SU-DHL-6 (cell line): Measurements from ENCODE around the gene SERPINA1.
"Not testable (repeated sequence)": the region's sequence is repeated elsewhere in the genome, so short reads cannot be mapped to it uniquely, and the experiment has no call there.

Source experiments
- H2AFZ ChIP-seq: fragments of 200-600 bp; sonication (generic); 2 replicates; pipeline ENCODE4 v1.6.1; 2014; ENCODE audit warnings: low read depth, mild to moderate bottlenecking, moderate library complexity, mixed read lengths, antibody characterized with exemption, low read length; ENCODE audit not compliant: severe bottlenecking
- H3F3A ChIP-seq: fragments of 200-600 bp; shearing (Covaris generic); 2 replicates; pipeline ENCODE4 v1.6.0; 2016; ENCODE audit warnings: antibody characterized with exemption, mild to moderate bottlenecking; ENCODE audit not compliant: insufficient read depth
- H3K27ac ChIP-seq: fragments of 200-600 bp; sonication (generic); 2 replicates; pipeline ENCODE4 v1.5.1; 2016; ENCODE audit warnings: low read depth, mild to moderate bottlenecking, low read length, moderate library complexity, mixed read lengths
- H3K27me3 ChIP-seq: fragments of 200-600 bp; sonication (generic), shearing (Covaris generic); 2 replicates; pipeline ENCODE4 v1.6.0; 2014; ENCODE audit warnings: mild to moderate bottlenecking, low read length
- H3K36me3 ChIP-seq: fragments of 200-600 bp; sonication (generic); 2 replicates; pipeline ENCODE4 v1.6.1; 2014; ENCODE audit warnings: mild to moderate bottlenecking, low read length, mixed read lengths
- H3K4me2 ChIP-seq: fragments of 300-600, 200-600 bp; shearing (Covaris generic), sonication (generic); 2 replicates; pipeline ENCODE4 v1.6.0; 2014; ENCODE audit warnings: low read length, low read depth, mild to moderate bottlenecking; ENCODE audit not compliant: poor library complexity, severe bottlenecking
- H3K4me3 ChIP-seq: fragments of 200-600 bp; sonication (generic); 2 replicates; pipeline ENCODE4 v1.5.1; 2014; ENCODE audit warnings: antibody characterized with exemption, low read length, mild to moderate bottlenecking, mixed read lengths; ENCODE audit not compliant: insufficient read depth, poor library complexity, severe bottlenecking
- H3K79me2 ChIP-seq: fragments of 200-600 bp; sonication (generic); 2 replicates; pipeline ENCODE4 v1.6.1; 2014; ENCODE audit warnings: mild to moderate bottlenecking, low read length, moderate library complexity; ENCODE audit not compliant: insufficient read depth
- H3K9ac ChIP-seq: fragments of 200-600 bp; sonication (generic); 2 replicates; pipeline ENCODE4 v1.7.0; 2014; ENCODE audit warnings: mild to moderate bottlenecking, low read length
- H3K9me2 ChIP-seq: fragments of 200-600 bp; sonication (generic); replicated peaks from 2 replicates; pipeline ENCODE4 v1.6.1; 2014; ENCODE audit warnings: low read length; ENCODE audit not compliant: insufficient read depth
- H3K9me3 ChIP-seq: fragments of 200-600 bp; sonication (generic); 2 replicates; pipeline ENCODE4 v1.6.1; 2014; ENCODE audit warnings: low read length, mixed read lengths; ENCODE audit not compliant: insufficient read depth
- H4K20me1 ChIP-seq: fragments of 200-600 bp; sonication (generic); 2 replicates; pipeline ENCODE4 v1.6.1; 2014; ENCODE audit warnings: low read depth, mild to moderate bottlenecking, antibody characterized with exemption, low read length, moderate library complexity, mixed read lengths
- CTCF ChIP-seq: fragments of 200-600 bp; sonication (generic); IDR thresholded peaks from one replicate; pipeline ENCODE4 v1.5.1; 2017; ENCODE audit warnings: antibody characterized with exemption, mild to moderate bottlenecking, low read length, moderate library complexity; ENCODE audit not compliant: insufficient read depth, poor library complexity, severe bottlenecking
- EZH2phosphoT487 ChIP-seq: fragments of 200-600 bp; sonication (generic), shearing (Covaris generic); conservative IDR thresholded peaks from 2 replicates; pipeline ENCODE4 v1.6.1; 2018; ENCODE audit warnings: mild to moderate bottlenecking, antibody characterized with exemption, low read length, moderate library complexity, mixed read lengths

The SERPINA1 gene

GRCh38 chr14:94373708-94374107 is 14.7 kb downstream of the SERPINA1 start:
- Histone ChIP-seq H3K4me2 (no peak overlapping the region), H3K9me3 (no peaks in the 10 kb centered on the region), H3K9me2 (no peaks in the 10 kb centered on the region), H3K79me2 (no peaks in the 10 kb centered on the region), H3K27me3 (no peaks in the 10 kb centered on the region), H3K27ac (no peak overlapping the region), H3K4me3 (no peak overlapping the region), H3K9ac (no peak overlapping the region), H2AFZ (no peak overlapping the region), H4K20me1 (no peaks in the 10 kb centered on the region), H3K36me3 (no peaks in the 10 kb centered on the region), H3F3A (no peaks in the 10 kb centered on the region)
- no peak for TF ChIP-seq EZH2phosphoT487
- TF ChIP-seq CTCF = no peak

GRCh38 chr14:94372021-94372605 is 16.3 kb downstream of the SERPINA1 start:
- no peak overlapping the region for H3K9ac ChIP-seq
- no peak overlapping the region for H3K4me2 ChIP-seq
- H3K36me3 ChIP-seq = no peaks in the 10 kb centered on the region
- no peaks in the 10 kb centered on the region for H3K79me2 ChIP-seq
- no peak overlapping the region for H3K27ac ChIP-seq
- TF ChIP-seq EZH2phosphoT487 (no peak), CTCF (peak; percentile 50)
- H4K20me1 ChIP-seq = no peaks in the 10 kb centered on the region
- H3K9me2 ChIP-seq = no peaks in the 10 kb centered on the region
- no peak overlapping the region for H3K4me3 ChIP-seq
- H3K9me3 ChIP-seq = no peaks in the 10 kb centered on the region
- no peak overlapping the region for H2AFZ ChIP-seq
- H3K27me3 ChIP-seq = no peaks in the 10 kb centered on the region
- no peaks in the 10 kb centered on the region for H3F3A ChIP-seq

GRCh38 chr14:94370524-94370910 is 17.9 kb downstream of the SERPINA1 start:
- Histone ChIP-seq H3K9me2 (no peaks in the 10 kb centered on the region), H3K9ac (no peak overlapping the region), H2AFZ (no peak overlapping the region), H3K27me3 (no peaks in the 10 kb centered on the region), H4K20me1 (no peaks in the 10 kb centered on the region), H3K4me2 (no peak overlapping the region), H3K4me3 (no peak overlapping the region), H3K9me3 (no peaks in the 10 kb centered on the region), H3K79me2 (no peaks in the 10 kb centered on the region), H3K27ac (no peak overlapping the region), H3K36me3 (no peaks in the 10 kb centered on the region), H3F3A (no peaks in the 10 kb centered on the region)
- no peak for TF ChIP-seq CTCF
- no peak for TF ChIP-seq EZH2phosphoT487

- H4K20me1 ChIP-seq, H3K9me2 ChIP-seq, H3K9me3 ChIP-seq, H3K27me3 ChIP-seq, H3F3A ChIP-seq, H3K4me3 ChIP-seq, H3K36me3 ChIP-seq, H3K4me2 ChIP-seq, H2AFZ ChIP-seq, H3K9ac ChIP-seq, H3K79me2 ChIP-seq, H3K27ac ChIP-seq: not testable (repeated sequence)
Measured at GRCh38 chr14:94369766-94370523, 18.5 kb downstream of the SERPINA1 start.
